Measurements from ENCODE around the gene CTPS1. TPM values are rescaled to one million over a fixed set of nuclear protein-coding genes. Genes with fewer than 3 reads are reported as not detected.

The CTPS1 gene
- total RNA-seq, 1 donor from 2014 or later, result 73.8 TPM

GRCh38 chr1:40998668-40999067, 19.2 kb downstream of the CTPS1 start:
- Histone ChIP-seq H3K36me3 (peaks cover 35% of the 10 kb centered on the region), H3K9ac (no peak overlapping the region), H2AFZ (replicated peaks) (no peak overlapping the region), H3K4me2 (no peak overlapping the region), H3K4me1 (no peaks in the 10 kb centered on the region), H3K9me3 (ENCODE audit: low read depth) (no peaks in the 10 kb centered on the region), H3K27ac (no peak overlapping the region), H4K20me1 (ENCODE audit: low read depth) (peaks cover 29% of the 10 kb centered on the region), H3K79me2 (ENCODE audit: low read depth) (peaks cover 7% of the 10 kb centered on the region), H3F3A (ENCODE audit: low read depth) (peaks cover 4% of the 10 kb centered on the region), H3K4me3 (no peak overlapping the region), H3K27me3 (no peaks in the 10 kb centered on the region)
- Mint-ChIP-seq H3K27ac (no peak overlapping the region), H3K9me3 (no peaks in the 10 kb centered on the region), H3K4me1 (no peaks in the 10 kb centered on the region), H3K4me3 (no peak overlapping the region), H3K36me3 (peaks cover 49% of the 10 kb centered on the region), H3K27me3 (ENCODE audit: insufficient read depth, low read depth) (peaks cover 2% of the 10 kb centered on the region)
- TF ChIP-seq EZH2phosphoT487 (IDR thresholded peaks at IDR 0.05), result no peak
- DNase-seq (ENCODE audit: low spot score), result no peak

- TF ChIP-seq EZH2 (IDR thresholded peaks at IDR 0.05) (no peak), CTCF (IDR thresholded peaks at IDR 0.05) (no peak), EZH2phosphoT487 (IDR thresholded peaks at IDR 0.05) (no peak)
Measured at GRCh38 chr1:41003127-41003639, 23.7 kb downstream of the CTPS1 start.

GRCh38 chr1:41003640-41004220, 24.2 kb downstream of the CTPS1 start:
- Histone ChIP-seq H3K4me3 (no peak overlapping the region), H3K27me3 (no peaks in the 10 kb centered on the region), H2AFZ (replicated peaks) (no peak overlapping the region), H3K27ac (no peak overlapping the region), H4K20me1 (ENCODE audit: low read depth) (peaks cover 18% of the 10 kb centered on the region), H3K9ac (no peak overlapping the region), H3F3A (ENCODE audit: low read depth) (peaks cover 4% of the 10 kb centered on the region), H3K36me3 (peaks cover 15% of the 10 kb centered on the region), H3K9me3 (ENCODE audit: low read depth) (no peaks in the 10 kb centered on the region), H3K4me2 (no peak overlapping the region), H3K4me1 (no peaks in the 10 kb centered on the region), H3K79me2 (ENCODE audit: low read depth) (no peaks in the 10 kb centered on the region)
- H3K4me3 Mint-ChIP-seq, result no peak overlapping the region
- TF ChIP-seq EZH2 (IDR thresholded peaks at IDR 0.05) (no peak), CTCF (IDR thresholded peaks at IDR 0.05) (peak; percentile 28)
- H3K4me1 Mint-ChIP-seq, result no peaks in the 10 kb centered on the region
- peaks cover 46% of the 10 kb centered on the region for H3K36me3 Mint-ChIP-seq
- peak; percentile 27 for DNase-seq (ENCODE audit: low spot score)
- no peaks in the 10 kb centered on the region for H3K9me3 Mint-ChIP-seq
- H3K27me3 Mint-ChIP-seq (ENCODE audit: insufficient read depth, low read depth), result no peaks in the 10 kb centered on the region
- no peak overlapping the region for H3K27ac Mint-ChIP-seq

More at GRCh38 chr1:41003127-41003639, 23.7 kb downstream of the CTPS1 start:
- Histone ChIP-seq H3K79me2 (ENCODE audit: low read depth) (no peaks in the 10 kb centered on the region), H3K36me3 (peaks cover 15% of the 10 kb centered on the region), H3K27me3 (no peaks in the 10 kb centered on the region), H2AFZ (replicated peaks) (no peak overlapping the region), H3K9ac (no peak overlapping the region), H4K20me1 (ENCODE audit: low read depth) (peaks cover 18% of the 10 kb centered on the region), H3K4me3 (no peak overlapping the region), H3K27ac (no peak overlapping the region), H3K4me1 (no peaks in the 10 kb centered on the region), H3K9me3 (ENCODE audit: low read depth) (no peaks in the 10 kb centered on the region), H3K4me2 (no peak overlapping the region), H3F3A (ENCODE audit: low read depth) (peaks cover 4% of the 10 kb centered on the region)
- peaks cover 46% of the 10 kb centered on the region for H3K36me3 Mint-ChIP-seq
- H3K27ac Mint-ChIP-seq, result no peak overlapping the region
- no peak overlapping the region for H3K4me3 Mint-ChIP-seq
- no peaks in the 10 kb centered on the region for H3K9me3 Mint-ChIP-seq
- DNase-seq (ENCODE audit: low spot score), result no peak
- no peaks in the 10 kb centered on the region for H3K27me3 Mint-ChIP-seq (ENCODE audit: insufficient read depth, low read depth)
- no peaks in the 10 kb centered on the region for H3K4me1 Mint-ChIP-seq

- Histone ChIP-seq H4K20me1 (ENCODE audit: low read depth) (peaks cover 5% of the 10 kb centered on the region), H3K4me3 (no peak overlapping the region), H3F3A (ENCODE audit: low read depth) (peaks cover 4% of the 10 kb centered on the region), H3K9ac (no peak overlapping the region), H3K79me2 (ENCODE audit: low read depth) (no peaks in the 10 kb centered on the region), H2AFZ (replicated peaks) (no peak overlapping the region), H3K36me3 (peaks cover 9% of the 10 kb centered on the region), H3K27ac (no peak overlapping the region), H3K4me2 (no peak overlapping the region), H3K27me3 (no peaks in the 10 kb centered on the region), H3K9me3 (ENCODE audit: low read depth) (no peaks in the 10 kb centered on the region), H3K4me1 (no peaks in the 10 kb centered on the region)
- Mint-ChIP-seq H3K36me3 (peaks cover 42% of the 10 kb centered on the region), H3K9me3 (no peaks in the 10 kb centered on the region), H3K4me1 (no peaks in the 10 kb centered on the region), H3K4me3 (no peak overlapping the region), H3K27me3 (ENCODE audit: insufficient read depth, low read depth) (no peaks in the 10 kb centered on the region), H3K27ac (no peak overlapping the region)
- DNase-seq (ENCODE audit: low spot score), result no peak
- TF ChIP-seq EZH2phosphoT487 (IDR thresholded peaks at IDR 0.05) (no peak), CTCF (IDR thresholded peaks at IDR 0.05) (no peak), EZH2 (IDR thresholded peaks at IDR 0.05) (no peak)
Measured at GRCh38 chr1:41005876-41006275, 26.4 kb downstream of the CTPS1 start.

Data from neural progenitor cell (in vitro differentiated cells).